GM20431 (cell line): Measurements from ENCODE around the gene COL26A1.
"Not testable (repeated sequence)": the region's sequence is repeated elsewhere in the genome, so short reads cannot be mapped to it uniquely, and the experiment has no call there.

Source experiments
- in situ Hi-C: fragments of 300-500 bp; cut with MseI, MboI; formaldehyde crosslinking; loops from one replicate; pipeline ENCODE4 v1.15.0; 2020; ENCODE audit warnings: low sequenced_read_pairs; ENCODE audit not compliant: unreplicated experiment

COL26A1 gene

GRCh38 chr7:101487105-101487458, 124.4 kb downstream of the COL26A1 start:
- in situ Hi-C loops: no loop called here

- in situ Hi-C loops: no loop called here
Observed at GRCh38 chr7:101487753-101488152, 125.1 kb downstream of the COL26A1 start.

GRCh38 chr7:101488826-101489572, 126.3 kb downstream of the COL26A1 start:
- in situ Hi-C loops: no loop called here

GRCh38 chr7:101490439-101490838, 127.8 kb downstream of the COL26A1 start:
- in situ Hi-C loops: not testable (repeated sequence)

GRCh38 chr7:101491442-101491841, 128.8 kb downstream of the COL26A1 start:
- in situ Hi-C loops: not testable (repeated sequence)

- in situ Hi-C loops: no loop called here
Observed at GRCh38 chr7:101494602-101495329, 132.1 kb downstream of the COL26A1 start.

- in situ Hi-C loops: no loop called here
Observed at GRCh38 chr7:101496017-101496416, 133.3 kb downstream of the COL26A1 start.

- in situ Hi-C loops: no loop called here
Observed at GRCh38 chr7:101501351-101501750, 138.7 kb downstream of the COL26A1 start.

- in situ Hi-C loops: no loop called here
Observed at GRCh38 chr7:101502466-101503098, 139.9 kb downstream of the COL26A1 start.

GRCh38 chr7:101505510-101505909, 142.8 kb downstream of the COL26A1 start:
- in situ Hi-C loops: not testable (repeated sequence)

- in situ Hi-C loops: no loop called here
Observed at GRCh38 chr7:101506531-101506930, 143.9 kb downstream of the COL26A1 start.

- in situ Hi-C loops: no loop called here
Observed at GRCh38 chr7:101507327-101507726, 144.7 kb downstream of the COL26A1 start.

- in situ Hi-C loops: no loop called here
Observed at GRCh38 chr7:101507791-101508252, 145.1 kb downstream of the COL26A1 start.

GRCh38 chr7:101510297-101510696, 147.6 kb downstream of the COL26A1 start:
- in situ Hi-C loops: no loop called here

GRCh38 chr7:101511965-101512364, 149.3 kb downstream of the COL26A1 start:
- in situ Hi-C loops: no loop called here

GRCh38 chr7:101516851-101517250, 154.2 kb downstream of the COL26A1 start:
- in situ Hi-C loops: no loop called here

GRCh38 chr7:101517304-101517703, 154.6 kb downstream of the COL26A1 start:
- in situ Hi-C loops: no loop called here

- in situ Hi-C loops: no loop called here
Observed at GRCh38 chr7:101518336-101518735, 155.7 kb downstream of the COL26A1 start.

- in situ Hi-C loops: no loop called here
Observed at GRCh38 chr7:101519324-101520023, 156.8 kb downstream of the COL26A1 start.

GRCh38 chr7:101521430-101521925, 158.8 kb downstream of the COL26A1 start:
- in situ Hi-C loops: no loop called here
